CMK (cell line): Measurements from ENCODE around the gene SMIM20.
"Not testable (repeated sequence)": the region's sequence is repeated elsewhere in the genome, so short reads cannot be mapped to it uniquely, and the experiment has no call there.

Experiments used
- DNase-seq: peaks from one replicate; pipeline ENCODE4 v3.0.0-alpha.2; 2010; ENCODE audit warnings: low read depth

Gene SMIM20

GRCh38 chr4:25913851-25914669 is at the start of gene SMIM20:
TSS of gene SMIM20 (plus strand) at chr4:25914220. CDS start at chr4:25914314, 94 bp downstream.
- DNase-seq: peak; percentile 78

DNA sequence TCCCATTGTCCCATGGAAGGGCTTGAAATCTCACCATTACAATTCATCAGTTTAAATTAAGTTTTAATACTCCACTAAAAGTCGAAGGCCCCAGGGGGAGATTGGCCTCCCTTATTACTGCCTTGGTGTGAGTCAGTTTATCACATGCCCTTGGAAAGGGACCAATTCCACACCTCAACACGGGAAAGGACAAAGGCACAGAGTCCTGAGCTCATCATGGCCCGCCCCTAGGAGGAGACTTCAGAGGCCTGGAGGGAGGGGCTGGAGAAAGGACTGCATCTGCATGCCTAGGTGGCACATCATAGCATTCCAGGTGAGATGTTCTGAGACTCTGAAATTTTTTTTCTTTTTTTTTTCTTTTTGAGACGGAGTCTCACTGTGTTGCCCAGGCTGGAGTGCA is 48.4 kb upstream of the SMIM20 start:
- no peak for DNase-seq

DNA sequence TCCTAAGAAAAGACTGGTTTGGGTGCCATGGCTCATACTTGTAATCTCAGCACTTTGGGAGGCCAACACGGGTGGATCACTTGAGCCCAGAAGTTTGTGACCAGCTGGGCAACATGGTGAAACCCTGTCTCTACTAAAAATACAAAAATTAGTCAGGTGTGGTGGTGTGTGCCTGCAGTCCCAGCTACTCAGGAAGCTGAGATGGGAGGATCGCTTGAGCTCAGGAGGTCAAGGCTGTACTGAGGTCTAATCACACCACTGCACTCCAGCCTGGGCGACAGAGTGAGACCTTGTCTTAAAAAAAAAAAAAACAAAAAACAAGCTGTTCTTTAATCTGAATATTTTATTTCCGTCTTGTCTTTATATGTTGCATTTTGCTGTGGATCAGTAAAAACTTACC is 47.6 kb upstream of the SMIM20 start:
- DNase-seq: not testable (repeated sequence)

GRCh38 chr4:25867781-25868294 is 46.2 kb upstream of the SMIM20 start:
- DNase-seq: no peak

- no peak for DNase-seq
These were observed 43.9 kb upstream of the SMIM20 start for GRCh38 chr4:25870081-25870480.

- no peak for DNase-seq
These were observed 41.0 kb upstream of the SMIM20 start for GRCh38 chr4:25872851-25873631.

- DNase-seq: no peak
These were observed 40.3 kb upstream of the SMIM20 start for GRCh38 chr4:25873632-25874129.

DNA sequence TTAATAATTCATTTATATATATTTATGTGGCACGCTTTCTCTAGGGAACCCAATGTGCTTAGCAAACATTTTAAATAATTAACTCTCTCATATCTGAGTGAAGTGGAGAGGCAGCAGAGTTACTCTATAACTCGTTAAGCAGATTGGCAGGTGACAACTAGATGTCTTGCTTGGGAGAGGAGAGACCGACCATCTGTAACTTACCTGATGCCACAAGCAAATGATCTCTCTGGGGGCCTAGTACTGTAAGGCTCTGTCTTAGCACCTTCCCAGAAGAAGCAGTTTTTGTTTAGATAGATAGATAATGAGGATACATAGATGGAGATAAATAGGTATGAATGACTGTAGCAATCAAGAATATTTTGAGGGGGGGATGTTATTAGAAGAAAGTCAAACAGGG is 39.4 kb upstream of the SMIM20 start:
- no peak for DNase-seq

DNA sequence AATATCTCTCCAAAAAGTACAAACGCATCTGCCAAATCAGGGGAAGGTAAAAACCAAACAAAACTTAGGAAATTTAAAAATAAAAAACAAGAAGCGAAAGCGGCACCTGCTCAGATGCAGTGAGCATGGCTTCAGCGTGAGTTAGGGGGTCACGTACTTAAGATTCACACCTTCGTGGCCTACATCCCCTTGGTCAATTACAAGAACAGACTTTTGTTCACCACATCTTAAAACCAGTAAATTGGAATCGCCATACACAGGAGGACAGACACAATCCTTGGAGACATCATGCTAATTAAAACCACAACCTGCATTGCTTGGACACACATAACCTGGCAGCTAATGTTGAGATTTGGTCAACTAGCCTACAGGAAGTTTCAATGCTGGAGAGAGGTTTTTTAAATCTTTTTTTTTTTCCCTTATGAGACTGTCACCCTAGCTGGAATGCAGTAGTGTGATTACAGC is 38.7 kb upstream of the SMIM20 start:
- DNase-seq: no peak

DNA sequence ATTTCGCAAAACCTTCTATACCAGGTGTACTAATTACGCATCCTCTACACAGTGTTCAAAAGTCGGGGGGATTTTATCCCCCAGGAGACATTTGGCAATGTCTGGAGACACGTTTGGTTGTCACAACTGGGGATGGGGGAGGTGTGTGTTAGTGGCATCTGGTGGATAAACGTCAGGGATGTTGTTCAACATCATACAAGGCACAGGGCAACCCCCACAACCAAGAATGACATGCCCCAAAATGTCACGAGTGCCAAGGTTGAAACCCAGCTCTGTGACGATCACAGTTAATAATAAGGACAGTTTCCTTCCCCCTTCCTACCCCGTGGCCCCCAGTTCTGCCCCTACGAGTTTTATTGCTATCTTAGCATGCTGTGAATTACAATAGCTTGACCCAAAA is 35.3 kb upstream of the SMIM20 start:
- no peak for DNase-seq

DNA sequence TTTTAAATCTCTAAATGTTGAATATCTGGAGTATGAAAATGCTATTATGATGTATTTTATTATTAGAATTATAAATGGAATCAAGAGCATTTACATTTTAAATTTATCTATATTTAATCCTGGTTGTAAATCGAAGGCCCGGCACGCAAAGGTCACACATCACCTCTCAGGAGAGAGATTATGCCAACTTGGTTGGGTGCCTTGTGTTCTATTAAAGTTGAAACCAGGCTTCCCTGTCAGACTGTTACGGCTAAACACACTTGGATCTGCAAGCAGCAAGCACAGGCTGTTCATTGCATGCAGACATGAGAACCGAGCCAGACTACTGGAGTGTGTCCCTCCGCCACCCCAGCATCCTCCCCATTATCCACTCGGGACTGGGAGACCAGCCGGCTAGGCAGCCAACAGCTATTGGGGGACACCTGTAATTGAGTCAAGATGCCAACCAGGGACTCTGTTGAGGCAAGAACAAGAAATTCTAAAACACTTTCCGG is 34.9 kb upstream of the SMIM20 start:
- no peak for DNase-seq

GRCh38 chr4:25879587-25879986 is 34.4 kb upstream of the SMIM20 start:
- DNase-seq: no peak

DNA sequence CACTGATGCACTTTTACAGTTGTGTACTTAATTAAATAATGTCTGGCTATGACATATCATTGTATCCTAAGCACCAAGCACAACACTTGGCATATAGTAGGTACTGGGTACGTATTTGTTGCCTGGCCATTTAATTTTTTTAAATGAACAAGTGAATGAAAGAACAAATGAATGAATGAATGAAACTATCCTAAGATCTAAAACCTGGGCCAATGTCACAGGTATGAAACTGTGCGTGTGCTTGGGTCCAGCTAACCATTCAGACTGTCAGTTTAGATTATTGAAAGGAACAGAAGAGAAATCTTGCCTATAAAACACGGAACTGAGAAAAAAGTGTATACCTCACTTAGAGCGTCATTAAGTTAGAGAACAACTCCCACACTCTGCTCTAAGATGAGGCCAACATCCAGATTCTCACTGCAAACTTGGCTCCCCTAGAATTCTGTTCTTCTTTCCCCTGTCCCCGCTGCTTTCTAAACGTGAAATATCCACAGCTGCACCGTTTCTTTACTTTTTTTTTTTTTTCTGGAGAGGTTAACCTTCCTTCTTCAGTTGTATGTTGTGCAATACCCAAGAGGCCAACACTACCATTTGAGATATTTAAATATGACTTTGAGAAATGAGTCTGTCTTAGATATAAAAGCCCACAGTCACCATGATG is 33.9 kb upstream of the SMIM20 start:
- DNase-seq: no peak

GRCh38 chr4:25881193-25881592 is 32.8 kb upstream of the SMIM20 start:
- DNase-seq: no peak

DNA sequence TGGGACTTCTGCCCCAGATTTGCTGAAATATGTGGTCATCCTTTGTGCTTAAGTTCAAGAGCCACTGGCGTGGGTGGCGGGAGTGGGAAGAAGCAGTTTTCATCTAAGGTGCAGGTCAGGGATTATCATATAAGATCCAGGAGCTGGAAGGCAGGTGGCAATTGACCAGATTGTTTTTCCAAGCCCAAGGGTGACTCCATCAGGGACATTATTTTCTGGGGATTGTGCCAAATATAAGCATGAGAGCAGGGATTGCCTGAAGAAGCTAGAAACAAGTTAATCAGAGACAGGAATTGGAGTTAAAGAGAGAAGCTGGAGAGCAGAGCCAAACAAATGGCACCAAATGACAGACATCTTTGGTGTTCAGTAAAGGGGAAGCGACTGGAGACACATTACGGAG is 31.8 kb upstream of the SMIM20 start:
- DNase-seq: no peak

GRCh38 chr4:25883565-25883964 is 30.5 kb upstream of the SMIM20 start:
- no peak for DNase-seq

GRCh38 chr4:25884031-25884782 is 29.8 kb upstream of the SMIM20 start:
- DNase-seq: no peak

GRCh38 chr4:25888781-25889180 is 25.2 kb upstream of the SMIM20 start:
- DNase-seq: no peak

- DNase-seq: no peak
These were observed 24.2 kb upstream of the SMIM20 start for GRCh38 chr4:25889589-25890503.
